CD4-positive, alpha-beta T cell treated with Interferon alpha-2 for 1 hour (primary cell): Measurements from ENCODE around the gene PRIM1.
"Not testable (repeated sequence)": the region's sequence is repeated elsewhere in the genome, so short reads cannot be mapped to it uniquely, and the experiment has no call there.

Experiments
- DNase-seq, 2 donors: peaks; one replicate each; pipeline ENCODE4 v3.0.0-alpha.2; 2020 to 2022

PRIM1 gene

GRCh38 chr12:56759263-56759908, 7.3 kb upstream of the PRIM1 start:
- DNase-seq = no peak

- no peak for DNase-seq
These were observed 6.7 kb upstream of the PRIM1 start for GRCh38 chr12:56758728-56759262.

- DNase-seq = not testable (repeated sequence)
These were observed 5.8 kb upstream of the PRIM1 start for GRCh38 chr12:56757971-56758370.

DNA sequence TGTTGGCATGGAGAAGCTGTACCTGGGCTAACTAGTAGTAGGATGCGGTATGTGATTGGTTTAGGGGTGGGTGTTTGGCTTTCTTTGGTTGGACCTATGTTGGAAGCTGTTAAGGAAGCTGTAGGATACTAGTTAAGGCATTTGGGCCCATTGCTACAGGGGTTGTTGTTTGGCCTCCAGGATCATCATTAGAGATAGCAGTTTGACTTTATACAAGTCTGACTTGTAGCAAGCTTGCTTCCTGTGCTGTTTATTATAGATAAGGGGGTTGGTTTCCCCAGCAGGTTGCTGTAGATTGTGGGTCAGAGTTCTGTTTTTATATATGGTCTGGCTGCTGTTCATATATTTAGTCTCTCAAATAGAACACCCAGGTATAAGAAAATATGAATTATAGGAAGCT, 1.4 kb upstream of the PRIM1 start:
- DNase-seq = no peak

DNA sequence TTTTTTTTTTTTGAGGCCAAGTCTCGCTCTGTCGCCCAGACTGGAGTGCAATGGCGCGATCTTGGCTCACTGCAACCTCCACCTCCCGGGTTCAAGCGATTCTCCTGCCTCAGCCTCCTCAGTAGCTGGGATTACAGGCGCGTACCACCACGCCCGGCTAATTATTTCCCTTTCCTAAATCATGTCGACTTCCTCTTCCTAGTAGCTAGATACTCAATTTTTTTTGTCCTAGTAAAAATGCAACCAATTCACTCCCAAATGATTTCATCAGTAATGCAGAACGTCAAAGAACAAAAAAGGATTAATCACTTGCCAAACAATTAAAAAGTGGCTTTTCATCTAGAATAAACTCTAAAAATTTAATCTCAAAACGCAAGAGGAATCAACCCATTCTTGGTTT, 1.5 kb downstream of the PRIM1 start:
- not testable (repeated sequence) for DNase-seq

DNA sequence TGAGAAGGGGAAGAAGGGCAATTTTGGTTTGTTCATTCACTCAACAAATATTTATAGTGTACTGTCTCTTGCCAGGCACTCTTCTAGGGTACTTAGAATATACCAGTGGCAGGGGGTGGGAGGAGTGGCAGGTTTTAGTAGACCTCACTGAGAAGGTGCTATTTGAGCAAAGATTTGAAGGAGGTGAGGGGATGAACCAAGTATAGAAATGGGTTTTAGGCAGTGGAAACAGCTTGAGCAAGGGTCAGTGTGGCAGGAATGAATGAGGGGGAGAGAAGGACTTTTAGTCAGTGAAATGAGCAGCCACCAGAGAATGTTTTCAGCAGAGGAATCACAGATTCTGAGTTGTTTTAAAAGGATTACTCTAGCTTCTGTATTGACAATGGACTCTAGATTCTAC, 2.3 kb downstream of the PRIM1 start:
- DNase-seq = no peak

GRCh38 chr12:56749359-56749758, 2.8 kb downstream of the PRIM1 start:
- no peak for DNase-seq

DNA sequence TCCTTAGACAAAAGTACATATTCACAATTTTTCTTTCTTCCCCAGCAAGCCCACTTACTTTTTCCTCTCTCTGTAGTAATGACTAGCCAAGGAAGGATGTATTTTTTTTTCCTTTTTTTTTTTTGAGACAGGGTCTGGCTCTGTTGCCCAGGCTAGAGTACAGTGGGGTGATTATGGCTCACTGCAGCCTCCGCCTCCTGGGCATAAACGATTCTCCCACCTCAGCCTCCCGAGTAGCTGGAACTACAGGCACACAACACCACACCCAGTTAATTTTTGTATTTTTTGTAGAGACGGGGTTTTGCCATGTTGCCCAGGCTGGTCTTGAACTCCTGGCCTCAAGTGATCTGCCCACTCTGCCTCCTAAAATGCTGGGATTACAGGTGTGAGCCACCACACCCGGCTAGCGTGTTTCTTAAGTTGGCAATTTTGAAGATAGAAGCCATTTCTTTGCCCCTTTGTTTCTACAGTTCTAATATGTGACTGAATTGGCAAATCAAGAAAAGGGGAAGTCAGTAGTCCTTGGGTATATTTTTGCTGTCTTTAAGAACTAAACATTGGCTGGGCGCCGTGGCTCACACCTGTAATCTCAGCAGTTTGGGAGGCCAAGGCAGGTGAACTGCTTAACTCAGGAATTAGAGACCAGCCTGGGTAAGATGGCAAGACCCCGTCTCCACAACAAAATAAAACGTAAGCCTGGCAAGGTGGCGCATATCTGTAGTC, 23.8 kb downstream of the PRIM1 start:
- DNase-seq = no peak

GRCh38 chr12:56726196-56726675, 25.9 kb downstream of the PRIM1 start:
- DNase-seq = not testable (repeated sequence)

DNA sequence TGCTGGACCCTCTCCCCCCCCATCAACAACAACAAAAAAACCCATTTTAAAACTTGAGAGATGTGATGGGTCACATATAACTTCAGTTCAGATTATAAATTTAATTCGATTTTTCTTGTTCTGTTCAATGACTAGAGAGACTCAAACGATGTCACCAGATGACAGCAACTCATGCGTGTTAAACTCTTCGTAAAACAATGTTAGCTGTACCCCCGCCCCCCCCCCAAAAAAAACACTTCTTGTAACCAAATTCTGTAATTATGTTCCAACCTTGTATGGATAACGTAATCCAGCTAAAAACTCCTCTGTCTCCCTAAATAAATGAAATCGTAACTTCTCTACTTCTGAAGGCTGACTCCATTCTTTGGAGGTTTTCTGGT, 26.4 kb downstream of the PRIM1 start:
- DNase-seq = no peak

GRCh38 chr12:56724972-56725722, 27.0 kb downstream of the PRIM1 start, which contains the start of gene NACA:
NACA (minus strand) TSS chr12:56725299; CDS start chr12:56724521, 778 bp downstream.
- DNase-seq = peak; percentile 98

DNA sequence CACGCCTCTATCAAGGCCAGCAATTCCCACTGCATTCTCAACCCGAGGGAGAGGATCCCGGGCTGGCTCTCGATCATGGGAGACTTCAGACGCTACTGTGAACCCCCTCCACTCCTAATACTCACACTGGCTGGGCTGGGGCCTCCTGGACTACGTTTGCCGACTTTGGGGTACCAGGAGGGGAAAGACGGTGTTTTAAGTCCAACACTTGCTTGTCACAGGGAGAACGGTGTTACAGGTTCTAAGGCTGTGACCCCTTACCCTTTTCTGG, 27.5 kb downstream of the PRIM1 start:
- no peak for DNase-seq

- DNase-seq = no peak
These were observed 28.0 kb downstream of the PRIM1 start for GRCh38 chr12:56723889-56724700.

DNA sequence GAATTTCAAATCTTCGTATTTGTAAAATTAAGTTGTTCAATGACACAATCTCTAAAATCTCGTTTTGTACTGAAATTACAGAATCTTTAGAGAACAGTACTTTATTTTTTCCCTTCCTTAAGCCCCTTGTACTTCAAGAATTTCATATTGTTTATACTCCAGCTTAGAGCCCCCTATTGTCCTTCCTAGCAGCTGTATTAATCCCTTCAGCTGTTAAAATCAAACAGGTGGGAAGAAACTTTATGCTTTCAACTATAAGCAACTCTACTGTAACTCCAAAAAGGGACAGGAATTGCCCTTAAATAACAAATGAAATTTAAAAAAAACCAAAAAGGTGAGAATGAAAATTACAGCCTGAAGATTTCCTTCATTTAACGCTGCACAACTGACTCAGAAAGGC, 28.8 kb downstream of the PRIM1 start:
- DNase-seq = no peak

DNA sequence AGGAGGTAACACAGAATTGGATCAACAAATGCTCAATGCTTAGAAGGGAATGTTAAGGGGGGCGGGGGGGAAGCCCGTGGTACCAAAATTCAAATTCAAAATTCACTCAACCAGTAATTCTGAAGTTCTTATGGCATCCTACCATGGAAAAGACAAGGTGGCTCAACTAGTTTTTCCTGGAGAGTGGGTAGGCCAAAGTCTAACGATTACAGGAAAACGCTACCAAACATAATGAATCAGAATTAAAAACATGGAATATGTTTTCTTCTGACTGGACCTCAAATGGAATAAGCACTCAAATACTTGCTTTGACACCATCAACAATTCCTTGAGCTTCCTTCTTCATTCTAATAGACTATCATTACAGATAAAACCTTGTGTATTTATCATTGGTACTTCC, 29.3 kb downstream of the PRIM1 start:
- DNase-seq = no peak

GRCh38 chr12:56721721-56722120, 30.4 kb downstream of the PRIM1 start:
- DNase-seq = no peak

GRCh38 chr12:56721216-56721615, 30.9 kb downstream of the PRIM1 start:
- no peak for DNase-seq

DNA sequence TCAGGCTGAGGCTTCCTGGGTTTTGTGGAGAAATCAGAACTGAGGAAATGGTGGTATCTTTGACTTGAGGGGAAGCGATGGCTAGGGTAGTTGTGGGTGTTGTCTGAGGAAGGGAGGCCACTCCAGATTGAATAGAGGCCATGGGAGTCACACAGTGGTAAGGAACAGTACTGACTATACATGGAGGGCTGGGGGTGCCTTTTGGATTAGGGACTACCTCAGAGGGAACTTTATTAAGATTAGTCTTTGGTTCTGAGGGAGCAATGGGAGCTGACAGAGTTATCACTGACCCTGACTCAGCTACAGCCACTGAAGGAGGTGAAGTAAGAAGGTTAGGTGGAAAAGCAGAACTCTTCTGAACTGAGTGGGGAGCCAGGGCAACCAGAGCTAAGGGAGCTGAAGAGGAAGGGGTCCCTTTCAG, 31.4 kb downstream of the PRIM1 start:
- DNase-seq = no peak

- DNase-seq = no peak
These were observed 33.1 kb downstream of the PRIM1 start for GRCh38 chr12:56719056-56719455.

DNA sequence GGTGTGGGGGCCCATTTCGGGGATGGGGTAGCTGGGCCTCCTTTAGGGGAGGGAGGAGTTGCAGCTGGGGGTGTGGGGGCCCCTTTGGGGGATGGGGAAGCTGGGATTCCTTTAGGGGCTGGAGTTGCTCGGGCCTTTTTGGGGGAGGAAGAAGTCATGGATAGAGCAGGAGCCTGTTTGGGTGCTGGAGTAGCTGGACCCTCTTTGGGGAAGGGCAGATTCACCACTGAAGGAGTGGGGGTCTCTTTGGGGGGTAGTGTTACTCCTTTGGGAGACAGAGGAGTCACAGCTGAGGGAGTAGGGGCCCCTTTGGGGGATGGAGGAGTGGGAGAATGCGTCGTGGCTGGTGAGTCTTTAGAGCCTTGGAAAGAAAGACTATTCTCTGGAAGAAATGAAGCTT, 33.5 kb downstream of the PRIM1 start:
- no peak for DNase-seq

DNA sequence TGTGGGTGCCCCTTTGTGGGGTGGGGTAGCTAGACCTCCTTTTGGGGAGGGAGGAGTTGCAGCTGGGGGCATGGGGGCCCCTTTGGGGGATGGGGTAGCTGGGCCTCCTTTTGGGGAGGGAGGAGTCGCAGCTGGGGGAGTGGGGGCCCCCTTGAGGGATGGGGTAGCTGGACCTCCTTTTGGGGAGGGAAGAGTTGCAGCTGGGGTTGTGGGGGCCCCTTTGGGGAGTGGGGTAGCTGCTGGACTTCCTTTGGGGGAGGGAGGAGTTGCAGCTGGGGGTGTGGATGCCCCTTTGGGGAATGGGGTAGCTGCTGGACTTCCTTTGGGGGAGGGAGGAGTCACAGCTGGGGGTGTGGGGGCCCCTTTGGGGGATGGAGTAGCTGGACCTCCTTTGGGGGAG, 34.0 kb downstream of the PRIM1 start:
- no peak for DNase-seq

DNA sequence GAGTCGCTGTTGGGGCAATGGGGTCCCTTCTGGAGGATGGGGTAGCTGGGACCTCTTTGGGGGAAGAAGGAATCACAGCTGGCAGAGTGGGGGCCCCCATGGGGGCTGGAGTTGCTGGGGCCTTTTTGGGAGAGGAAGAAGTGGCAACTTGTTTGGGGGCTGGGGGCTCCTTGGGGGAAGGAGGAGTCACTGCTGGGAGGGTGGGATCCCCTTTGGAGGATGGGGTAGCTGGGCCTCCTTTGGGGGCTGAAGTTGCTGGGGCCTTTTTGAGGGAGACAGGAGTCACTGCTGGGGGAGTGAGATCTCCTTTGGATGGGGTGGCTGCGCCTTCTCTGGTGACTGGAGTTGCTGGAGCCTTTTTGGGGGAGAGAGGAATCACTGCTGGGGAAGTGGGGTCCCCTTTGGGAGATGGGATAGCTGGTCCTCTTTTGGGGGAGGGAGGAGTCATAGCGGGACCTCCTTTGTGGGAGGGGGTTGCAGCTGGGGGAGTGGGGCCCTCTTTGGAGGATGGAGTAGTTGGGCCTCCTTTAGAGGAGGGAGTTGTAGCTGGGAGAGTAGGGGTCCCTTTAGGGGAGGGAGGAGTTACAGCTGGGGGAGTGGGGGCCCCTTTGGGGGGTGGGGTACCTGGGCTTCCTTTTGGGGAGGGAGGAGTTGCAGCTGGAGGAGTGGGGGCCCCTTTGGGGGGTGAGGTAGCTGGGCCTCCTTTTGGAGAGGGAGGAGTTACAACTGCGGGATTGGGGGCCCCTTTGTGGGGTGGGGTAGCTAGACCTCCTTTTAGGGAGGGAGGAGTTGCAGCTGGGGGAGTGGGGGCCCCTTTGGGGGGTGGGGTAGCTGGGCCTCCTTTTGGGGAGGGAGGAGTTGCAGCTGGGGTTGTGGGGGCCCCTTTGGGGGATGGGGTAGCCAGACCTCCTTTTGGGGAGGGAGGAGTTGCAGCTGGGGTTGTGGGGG, 34.9 kb downstream of the PRIM1 start:
- no peak for DNase-seq
